ENCODE measurements around the gene SFXN5. TPM values are rescaled to one million over a fixed set of nuclear protein-coding genes. Genes with fewer than 3 reads are reported as not detected.

The SFXN5 gene
- total RNA-seq, 1 donor from 2014 or later, result 15.4 TPM

- Histone ChIP-seq H3K36me3 (no peaks in the 10 kb centered on the region), H3K4me1 (peaks cover 56% of the 10 kb centered on the region), H3K9me3 (no peaks in the 10 kb centered on the region), H3K4me3 (no peak overlapping the region), H3K27me3 (ENCODE audit: low read depth) (no peaks in the 10 kb centered on the region), H3K27ac (no peak overlapping the region)
- TF ChIP-seq, protein P1, sequence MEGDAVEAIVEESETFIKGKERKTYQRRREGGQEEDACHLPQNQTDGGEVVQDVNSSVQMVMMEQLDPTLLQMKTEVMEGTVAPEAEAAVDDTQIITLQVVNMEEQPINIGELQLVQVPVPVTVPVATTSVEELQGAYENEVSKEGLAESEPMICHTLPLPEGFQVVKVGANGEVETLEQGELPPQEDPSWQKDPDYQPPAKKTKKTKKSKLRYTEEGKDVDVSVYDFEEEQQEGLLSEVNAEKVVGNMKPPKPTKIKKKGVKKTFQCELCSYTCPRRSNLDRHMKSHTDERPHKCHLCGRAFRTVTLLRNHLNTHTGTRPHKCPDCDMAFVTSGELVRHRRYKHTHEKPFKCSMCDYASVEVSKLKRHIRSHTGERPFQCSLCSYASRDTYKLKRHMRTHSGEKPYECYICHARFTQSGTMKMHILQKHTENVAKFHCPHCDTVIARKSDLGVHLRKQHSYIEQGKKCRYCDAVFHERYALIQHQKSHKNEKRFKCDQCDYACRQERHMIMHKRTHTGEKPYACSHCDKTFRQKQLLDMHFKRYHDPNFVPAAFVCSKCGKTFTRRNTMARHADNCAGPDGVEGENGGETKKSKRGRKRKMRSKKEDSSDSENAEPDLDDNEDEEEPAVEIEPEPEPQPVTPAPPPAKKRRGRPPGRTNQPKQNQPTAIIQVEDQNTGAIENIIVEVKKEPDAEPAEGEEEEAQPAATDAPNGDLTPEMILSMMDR (IDR thresholded peaks at IDR 0.05), result no peak
- ATAC-seq (no peak), DNase-seq (no peak)
- intact Hi-C loops (cut with DNase I), result no loop called here
These were observed 38.1 kb upstream of the SFXN5 start for GRCh38 chr2:73109431-73110167.

DNA sequence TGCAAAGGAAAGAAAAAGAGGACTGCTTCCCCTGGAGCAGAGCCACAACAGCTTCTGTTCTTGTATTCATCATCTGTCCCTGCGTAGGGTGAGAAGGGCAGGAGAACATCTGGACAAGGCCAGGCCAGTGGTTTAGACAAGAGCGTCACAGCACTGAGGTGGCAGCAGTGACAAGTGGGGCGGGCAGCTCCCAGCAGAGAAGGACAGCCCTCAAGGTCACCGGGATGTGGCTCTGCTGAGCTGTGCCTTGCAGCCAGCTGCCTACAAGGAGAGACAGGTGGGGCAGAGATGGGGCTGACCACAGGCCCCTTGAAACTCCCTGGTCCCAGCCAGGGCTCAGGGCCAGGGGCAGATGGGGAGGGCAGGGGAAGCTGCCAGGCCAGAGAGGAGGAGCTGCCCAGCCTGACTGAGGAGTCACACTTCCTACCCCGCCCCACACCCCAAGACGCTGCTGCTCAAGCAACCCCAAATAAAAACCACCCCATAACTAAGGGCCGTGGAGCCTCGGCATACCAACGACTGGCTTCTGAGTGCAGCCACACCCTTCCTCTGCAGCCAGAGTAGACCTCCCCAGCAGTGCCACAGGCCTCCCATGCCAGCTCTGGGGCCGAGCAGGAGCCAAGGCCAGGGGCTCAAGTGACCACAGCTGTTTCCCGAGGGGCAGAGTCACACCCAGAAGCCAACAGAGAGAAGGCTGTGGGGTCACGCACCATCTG is 35.9 kb upstream of the SFXN5 start:
- ATAC-seq, result peak; percentile 18 to 29

DNA sequence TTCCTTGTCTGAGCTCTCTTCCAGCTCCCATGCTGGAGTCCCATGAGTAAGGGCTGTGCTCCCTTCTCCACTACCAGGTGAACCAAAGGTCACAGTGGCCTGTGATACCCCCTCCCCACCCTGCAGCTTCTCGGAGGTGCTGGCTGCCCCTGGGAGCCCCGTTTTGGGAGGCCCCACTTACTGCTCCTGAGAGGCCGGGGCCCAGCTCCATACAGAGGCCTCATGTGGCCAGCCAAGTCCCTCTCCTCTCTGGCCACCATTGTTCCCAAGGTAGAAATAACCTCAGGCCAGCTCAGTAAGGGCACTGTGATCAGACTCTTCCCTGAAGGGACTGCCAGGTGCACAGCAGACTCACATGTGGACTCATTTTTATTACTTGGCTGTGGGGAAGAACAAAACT is 35.3 kb upstream of the SFXN5 start:
- no peak overlapping the region for H3K4me3 ChIP-seq
- ATAC-seq (no peak), DNase-seq (no peak)
- no peaks in the 10 kb centered on the region for H3K36me3 ChIP-seq
- intact Hi-C loops (cut with DNase I), result no loop called here
- peaks cover 54% of the 10 kb centered on the region for H3K4me1 ChIP-seq
- no peaks in the 10 kb centered on the region for H3K9me3 ChIP-seq
- H3K27me3 ChIP-seq (ENCODE audit: low read depth), result no peaks in the 10 kb centered on the region
- H3K27ac ChIP-seq, result no peak overlapping the region
- TF ChIP-seq, protein P1 (IDR thresholded peaks at IDR 0.05), result no peak

More for the DNA sequence above, 35.9 kb upstream of the SFXN5 start:
- H3K36me3 ChIP-seq, result no peaks in the 10 kb centered on the region
- intact Hi-C loops (cut with DNase I), result no loop called here
- TF ChIP-seq, protein P1 (IDR thresholded peaks at IDR 0.05), result no peak
- H3K27ac ChIP-seq, result peak overlapping the region; percentile 11
- no peak overlapping the region for H3K4me3 ChIP-seq
- no peak for DNase-seq
- H3K9me3 ChIP-seq, result no peaks in the 10 kb centered on the region
- H3K4me1 ChIP-seq, result peaks cover 58% of the 10 kb centered on the region
- no peaks in the 10 kb centered on the region for H3K27me3 ChIP-seq (ENCODE audit: low read depth)

DNA sequence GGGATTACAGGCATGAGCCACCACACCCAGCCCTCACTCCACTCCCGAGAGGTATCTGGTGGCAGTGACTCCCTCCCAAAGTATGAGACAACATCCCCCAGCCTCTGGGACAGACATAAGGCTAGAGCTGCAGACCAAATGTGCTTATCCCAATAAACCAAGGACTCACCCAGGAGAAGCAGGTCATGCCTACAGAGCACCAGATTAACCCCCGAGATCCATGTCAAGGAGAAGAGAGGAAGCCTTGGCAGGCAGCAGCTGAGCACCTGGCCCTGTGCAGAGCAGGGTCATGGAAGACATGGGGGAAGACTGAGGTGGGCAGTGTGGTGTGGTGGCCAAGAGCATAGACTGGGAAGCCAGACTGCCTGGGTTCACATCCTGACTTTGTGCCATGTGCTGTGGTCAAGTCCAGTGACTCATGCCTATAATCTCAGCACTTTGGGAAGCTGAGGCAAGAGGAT is 34.0 kb upstream of the SFXN5 start:
- TF ChIP-seq, protein P1 (IDR thresholded peaks at IDR 0.05), result no peak
- no peaks in the 10 kb centered on the region for H3K36me3 ChIP-seq
- DNase-seq (no peak), ATAC-seq (no peak)
- intact Hi-C loops (cut with DNase I), result no loop called here
- H3K4me1 ChIP-seq, result peaks cover 41% of the 10 kb centered on the region
- no peaks in the 10 kb centered on the region for H3K27me3 ChIP-seq (ENCODE audit: low read depth)
- H3K9me3 ChIP-seq, result no peaks in the 10 kb centered on the region
- H3K4me3 ChIP-seq, result no peak overlapping the region
- H3K27ac ChIP-seq, result no peak overlapping the region

DNA sequence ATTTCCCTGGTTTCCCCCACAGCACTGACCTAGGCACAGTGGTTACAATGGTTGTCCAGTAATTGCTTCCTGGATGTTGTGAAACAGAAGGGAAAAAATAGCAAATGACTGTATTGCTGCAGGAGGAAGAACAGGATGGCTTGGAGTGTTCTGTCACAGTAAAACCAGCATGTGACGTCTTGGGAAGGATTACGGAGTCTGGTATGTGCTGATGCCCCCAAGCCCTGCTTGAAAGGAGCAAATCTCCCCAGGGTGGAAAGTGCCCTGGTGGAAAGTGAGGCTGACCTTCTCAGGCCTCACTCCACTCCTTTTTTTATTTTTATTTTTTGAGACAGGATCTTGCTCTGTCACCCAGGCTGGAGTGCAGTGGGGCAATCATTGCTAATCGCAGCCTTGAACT is 33.4 kb upstream of the SFXN5 start:
- ATAC-seq, result no peak
- no peaks in the 10 kb centered on the region for H3K9me3 ChIP-seq
- H3K27ac ChIP-seq, result no peak overlapping the region
- peaks cover 35% of the 10 kb centered on the region for H3K4me1 ChIP-seq
- TF ChIP-seq, protein P1 (IDR thresholded peaks at IDR 0.05), result no peak
- no peaks in the 10 kb centered on the region for H3K27me3 ChIP-seq (ENCODE audit: low read depth)
- no peak for DNase-seq
- H3K4me3 ChIP-seq, result no peak overlapping the region
- H3K36me3 ChIP-seq, result no peaks in the 10 kb centered on the region
- intact Hi-C loops (cut with DNase I), result no loop called here

Data from lower lobe of right lung (tissue), 2 donors.